Measurements from ENCODE around the gene TCF12. TPM values are rescaled to one million over a fixed set of nuclear protein-coding genes. Genes with fewer than 3 reads are reported as not detected.

TCF12 gene
- total and polyA plus RNA-seq, 2 donors (not counting 3 experiments of a cell fraction or from before 2014, with no cell fraction given): 72.1 to 133 TPM

GRCh38 chr15:57323806-57324589 is 405.6 kb downstream of the TCF12 start:
- peak; percentile 26 for FAIRE-seq
- dilution Hi-C loops (cut with MboI; ENCODE audit: extremely low pct_ligation_motif_present, low sequenced_read_pairs) (no loop called here), intact Hi-C loops (cut with micrococcal nuclease) (no loop called here)
- Histone ChIP-seq H3K9me3 (replicated peaks; ENCODE audit: control insufficient read depth, insufficient read depth, low read length) (no peaks in the 10 kb centered on the region), H3K36me3 (ENCODE audit: control insufficient read depth in 2 of 2, extremely low read depth in 1 of 2, insufficient read depth in 2 of 2, low read length in 2 of 2) (no peaks in the 10 kb centered on the region), H3K9me1 (replicated peaks; ENCODE audit: control insufficient read depth, extremely low read depth, insufficient read depth, low read length) (no peaks in the 10 kb centered on the region), H4K20me1 (replicated peaks; ENCODE audit: control insufficient read depth, extremely low read depth, insufficient read depth, low read length) (no peaks in the 10 kb centered on the region), H2AFZ (ENCODE audit: low read depth, low read length) (peak overlapping the region; percentile 64), H3K27me3 (ENCODE audit: control insufficient read depth in 2 of 2, insufficient read depth in 2 of 2, low read length in 2 of 2) (no peaks in the 10 kb centered on the region), H3K79me2 (ENCODE audit: control insufficient read depth, insufficient read depth, low read length) (no peaks in the 10 kb centered on the region), H3K27ac (ENCODE audit: insufficient read depth, low read depth, low read length) (no peak overlapping the region), H3K9ac (replicated peaks; ENCODE audit: extremely low read depth, insufficient read depth, low read length) (no peak overlapping the region), H3K4me1 (ENCODE audit: control insufficient read depth, extremely low read depth, insufficient read depth, low read length) (peaks cover 35% of the 10 kb centered on the region), H3K4me3 (replicated peaks in 1 of 3; ENCODE audit: insufficient read depth in 1 of 3, low read depth in 1 of 3, low read length in 3 of 3) (no peak overlapping the region), H3K4me2 (ENCODE audit: insufficient read depth, low read length) (no peak overlapping the region)
- TF ChIP-seq POLR2AphosphoS5 (IDR thresholded peaks at IDR 0.05; ENCODE audit: insufficient read depth, low read depth, low read length) (no peak), POLR2A (IDR thresholded peaks at IDR 0.05; ENCODE audit: low read depth, low read length) (no peak), GATA2 (IDR thresholded peaks at IDR 0.05; ENCODE audit: insufficient read depth, insufficient read length, low read depth, low read length) (no peak), JUN (IDR thresholded peaks at IDR 0.05; ENCODE audit: borderline replicate concordance, insufficient read depth, insufficient read length, low read depth) (no peak), FOS (IDR thresholded peaks at IDR 0.05; ENCODE audit: borderline replicate concordance, insufficient read depth, low read length) (no peak), CTCF (IDR thresholded peaks at IDR 0.05; ENCODE audit: extremely low read depth in 1 of 2, insufficient read depth in 1 of 2, low read depth in 1 of 2, low read length in 2 of 2) (no peak), MYC (IDR thresholded peaks at IDR 0.05; ENCODE audit: low read depth, low read length) (no peak), EZH2 (IDR thresholded peaks at IDR 0.05; ENCODE audit: borderline replicate concordance, low read depth, low read length, severe bottlenecking) (no peak), MAX (IDR thresholded peaks at IDR 0.05; ENCODE audit: insufficient read depth, insufficient read length) (no peak)
- no peak for DNase-seq (ENCODE audit: low read depth, low spot score)
- ChIA-PET CTCF (interaction anchor here (0.6 to 1.4 kb wide), 2 partner anchors 10 to 120 kb away, joined by 3 to 4 read pairs; no protein-coding TSS in a partner anchor), POLR2A (interaction anchor here (0.7 kb wide), 1 partner anchor 9 kb away, joined by 6 read pairs; no protein-coding TSS in a partner anchor)
- BruUV-seq (replicated peaks): no TSS peak
